HG02759 (cell line): ENCODE data around the gene CHID1.

Experiments
- ATAC-seq: cut with Tn5 transposase; IDR thresholded peaks from one replicate; pipeline ENCODE4 v1.9.1; 2021; ENCODE audit warnings: mild to moderate bottlenecking, moderate library complexity; ENCODE audit not compliant: unreplicated experiment

The CHID1 gene

GRCh38 chr11:839280-839623 lies 71.4 kb downstream of the CHID1 start:
- no peak for ATAC-seq

GRCh38 chr11:838441-839279 lies 72.0 kb downstream of the CHID1 start:
- no peak for ATAC-seq

- no peak for ATAC-seq
Measured at GRCh38 chr11:837990-838307, 72.7 kb downstream of the CHID1 start.

DNA sequence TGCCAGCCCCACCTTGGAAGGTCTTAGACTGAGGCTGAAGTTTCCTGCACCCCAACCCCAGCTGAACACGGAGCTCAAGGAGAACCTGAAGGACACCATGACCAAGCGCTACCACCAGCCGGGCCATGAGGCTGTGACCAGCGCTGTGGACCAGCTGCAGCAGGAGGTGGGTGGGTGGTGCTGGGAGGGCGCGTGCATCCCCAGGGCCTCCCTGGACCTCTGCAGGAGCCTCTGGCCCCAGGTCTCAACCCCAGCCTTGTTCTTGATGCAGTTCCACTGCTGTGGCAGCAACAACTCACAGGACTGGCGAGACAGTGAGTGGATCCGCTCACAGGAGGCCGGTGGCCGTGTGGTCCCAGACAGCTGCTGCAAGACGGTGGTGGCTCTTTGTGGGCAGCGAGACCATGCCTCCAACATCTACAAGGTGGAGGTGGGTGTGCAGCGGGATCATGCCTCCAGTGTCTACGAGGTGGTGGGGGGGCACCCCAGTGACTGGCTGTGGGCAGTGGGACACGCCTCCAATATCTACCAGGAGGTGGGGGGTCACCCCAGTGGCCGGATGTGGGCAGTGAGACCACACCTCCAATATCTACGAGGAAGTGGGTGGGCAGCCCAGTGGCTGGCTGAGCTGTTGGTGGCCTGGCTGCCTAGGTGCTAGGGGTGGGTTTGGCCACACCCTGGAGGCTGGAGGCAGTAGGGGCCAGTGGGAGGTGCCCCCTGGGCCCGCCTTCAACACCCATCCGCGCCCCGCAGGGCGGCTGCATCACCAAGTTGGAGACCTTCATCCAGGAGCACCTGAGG lies 73.2 kb downstream of the CHID1 start:
- no peak for ATAC-seq

GRCh38 chr11:836700-837099 lies 73.9 kb downstream of the CHID1 start:
- no peak for ATAC-seq

DNA sequence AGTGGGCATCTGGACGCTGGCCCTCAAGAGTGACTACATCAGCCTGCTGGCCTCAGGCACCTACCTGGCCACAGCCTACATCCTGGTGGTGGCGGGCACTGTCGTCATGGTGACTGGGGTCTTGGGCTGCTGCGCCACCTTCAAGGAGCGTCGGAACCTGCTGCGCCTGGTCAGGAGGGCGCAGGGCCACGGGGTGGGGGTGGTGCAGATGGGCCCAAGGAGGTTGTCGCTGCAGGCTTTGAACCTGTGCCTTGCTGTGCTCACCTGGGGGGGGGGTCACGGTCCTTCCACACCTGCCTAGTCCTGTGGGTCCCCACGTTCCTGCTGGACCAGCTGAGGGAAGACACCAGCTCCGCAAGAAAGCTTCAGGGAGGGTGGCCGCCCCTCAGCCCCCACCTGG lies 74.3 kb downstream of the CHID1 start:
- ATAC-seq = no peak

DNA sequence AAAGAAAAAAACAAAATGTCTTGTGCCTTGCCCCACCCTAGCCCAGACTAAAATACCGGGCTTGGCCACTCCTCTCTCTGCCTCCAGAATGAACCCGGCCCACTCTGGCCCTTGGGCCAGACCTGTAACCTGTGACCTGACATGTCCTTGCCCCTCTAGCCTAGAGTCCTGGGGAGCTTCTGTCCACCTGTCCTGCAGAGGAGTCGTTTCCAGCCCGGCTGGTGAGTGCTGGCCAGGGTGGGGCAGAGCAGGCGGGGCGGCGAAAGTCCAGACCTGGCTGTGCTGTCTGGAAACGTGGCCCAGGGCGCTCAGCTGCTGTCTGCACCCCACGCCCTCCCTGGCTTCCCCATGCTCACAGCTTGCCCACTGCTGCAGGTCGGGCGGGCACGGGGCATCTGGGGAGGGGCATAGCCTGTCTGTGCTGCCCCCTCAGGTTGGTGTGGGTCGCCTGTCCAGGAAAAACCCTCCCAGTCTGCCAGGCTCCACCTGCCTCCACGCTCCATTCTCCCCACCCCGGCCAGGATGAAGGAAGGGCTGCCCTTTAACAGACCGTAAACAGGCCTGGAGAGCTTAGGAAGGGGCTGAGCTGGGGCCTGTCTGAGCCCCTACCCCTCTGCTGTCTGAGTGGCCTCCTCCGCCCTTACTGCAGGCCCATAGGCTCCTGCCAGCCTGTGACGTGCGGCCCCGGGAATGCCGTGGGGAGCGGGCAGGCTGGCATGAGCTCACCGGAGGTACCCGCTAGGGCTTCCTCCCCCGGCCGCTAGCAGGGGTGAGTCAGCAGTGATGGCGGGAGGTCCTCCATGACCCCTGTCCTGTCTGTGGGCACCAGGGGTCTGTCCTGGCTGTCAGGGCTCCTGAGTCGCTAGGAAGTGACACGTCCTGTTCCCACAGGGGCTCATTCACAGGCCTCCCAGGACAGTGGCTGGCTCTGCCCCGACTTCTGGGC lies 76.0 kb downstream of the CHID1 start:
- ATAC-seq = no peak

- no peak for ATAC-seq
Measured at GRCh38 chr11:833849-834311, 76.7 kb downstream of the CHID1 start.

DNA sequence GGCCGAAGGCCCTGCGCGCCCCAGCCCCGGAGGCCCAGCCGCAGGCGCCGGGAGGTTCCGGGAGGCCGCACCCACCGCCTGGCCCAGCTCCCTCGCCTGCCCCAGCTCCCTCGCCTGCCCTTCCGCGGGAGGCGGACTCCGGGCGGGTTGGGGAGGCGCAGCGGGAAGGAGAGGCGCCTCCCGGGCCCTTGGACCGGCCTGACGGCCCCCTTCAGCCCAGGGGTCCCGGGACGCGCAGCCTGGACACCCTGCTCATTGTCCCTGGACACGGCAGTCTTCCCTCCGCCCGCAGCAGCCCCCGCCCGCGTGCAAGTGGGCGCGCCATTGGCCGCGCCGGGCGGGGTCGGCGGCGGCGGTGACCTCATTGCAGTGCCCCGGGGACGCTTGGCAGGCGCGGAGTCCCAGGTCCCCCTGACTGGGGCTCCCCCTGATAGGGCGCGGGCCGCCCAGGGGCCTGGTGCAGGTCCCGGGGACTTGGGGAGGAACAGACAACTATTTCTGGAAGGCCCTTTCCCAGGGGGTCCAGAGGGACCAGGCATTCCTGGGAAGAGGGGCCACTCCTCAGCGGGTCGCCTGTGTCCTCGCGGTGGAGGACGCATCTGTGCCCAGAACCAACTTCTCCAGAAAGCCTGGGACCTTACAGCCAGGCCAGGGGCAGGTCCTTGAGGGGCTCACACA lies 77.4 kb downstream of the CHID1 start:
- no peak for ATAC-seq

GRCh38 chr11:832529-833113 lies 78.0 kb downstream of the CHID1 start, which contains the start of gene CD151:
TSS of gene CD151 (plus strand) at chr11:832952. CDS start at chr11:836070, 3,118 bp downstream.
- ATAC-seq = no peak

DNA sequence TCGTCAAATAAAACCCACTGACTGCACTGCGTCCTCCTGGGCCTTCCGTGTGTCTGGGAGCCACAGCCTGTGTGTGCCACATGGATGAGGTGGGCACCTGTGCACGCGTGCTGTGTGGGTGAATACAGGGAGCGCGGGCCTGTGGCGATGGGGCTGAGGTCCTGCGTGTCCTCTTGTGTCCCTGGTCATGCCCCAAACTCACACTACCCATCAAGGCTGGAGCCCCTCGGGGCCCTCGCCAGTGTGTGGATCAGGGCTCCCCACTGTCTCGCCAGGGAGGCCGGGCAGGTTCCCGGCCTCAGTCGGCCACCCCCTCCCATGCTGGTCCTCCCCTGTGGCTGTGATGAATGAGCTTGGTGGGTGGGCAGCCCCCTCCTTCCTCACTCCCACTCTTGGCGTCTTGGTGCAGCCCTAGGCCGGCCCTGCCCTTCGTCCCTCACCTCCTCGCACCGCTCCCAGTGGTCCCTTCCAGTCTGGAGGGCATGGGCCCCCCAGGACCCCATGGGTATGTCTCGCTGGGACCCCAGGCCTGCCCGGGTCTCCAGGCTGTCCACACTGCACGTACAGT lies 78.6 kb downstream of the CHID1 start:
- no peak for ATAC-seq

GRCh38 chr11:831118-831864 lies 79.3 kb downstream of the CHID1 start:
- no peak for ATAC-seq

DNA sequence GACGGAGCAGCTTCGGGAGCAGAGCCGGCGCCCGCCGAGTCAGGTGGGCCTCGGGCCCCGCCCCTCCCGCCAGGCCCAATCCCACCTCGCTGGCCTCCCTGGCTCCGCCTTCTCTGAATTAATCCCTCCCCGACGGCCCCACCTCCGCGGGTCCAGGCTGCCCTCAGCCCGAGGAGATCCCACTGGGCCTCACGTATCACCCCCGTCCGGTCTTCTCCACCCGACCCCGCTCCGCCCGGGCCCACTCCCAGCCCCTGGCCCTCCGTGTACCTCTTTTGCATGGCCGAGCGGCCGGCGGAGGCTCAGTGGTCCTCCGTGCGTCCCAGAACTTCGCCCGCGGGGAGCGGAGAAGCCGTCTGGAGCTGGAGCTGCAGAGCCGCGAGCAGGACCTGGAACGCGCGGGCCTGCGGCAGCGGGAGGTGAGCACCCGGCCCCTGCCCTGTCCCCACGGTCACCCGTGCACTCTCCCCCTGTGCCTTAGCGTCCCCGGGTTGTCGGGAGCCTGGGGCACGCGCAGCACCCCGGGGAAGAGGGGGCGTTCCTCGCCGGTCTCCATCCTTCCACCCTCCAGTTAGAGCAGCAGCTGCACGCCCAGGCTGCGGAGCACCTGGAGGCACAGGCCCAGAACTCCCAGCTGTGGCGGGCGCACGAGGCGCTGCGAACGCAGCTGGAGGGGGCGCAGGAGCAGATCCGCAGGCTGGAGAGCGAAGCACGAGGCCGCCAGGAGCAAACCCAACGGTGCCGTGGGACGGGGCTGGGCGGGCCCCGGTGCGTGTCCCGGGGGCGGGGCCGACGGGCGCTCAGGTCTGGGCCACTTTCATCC lies 80.1 kb downstream of the CHID1 start:
- no peak for ATAC-seq

- no peak for ATAC-seq
Measured at GRCh38 chr11:829847-830294, 80.7 kb downstream of the CHID1 start.

DNA sequence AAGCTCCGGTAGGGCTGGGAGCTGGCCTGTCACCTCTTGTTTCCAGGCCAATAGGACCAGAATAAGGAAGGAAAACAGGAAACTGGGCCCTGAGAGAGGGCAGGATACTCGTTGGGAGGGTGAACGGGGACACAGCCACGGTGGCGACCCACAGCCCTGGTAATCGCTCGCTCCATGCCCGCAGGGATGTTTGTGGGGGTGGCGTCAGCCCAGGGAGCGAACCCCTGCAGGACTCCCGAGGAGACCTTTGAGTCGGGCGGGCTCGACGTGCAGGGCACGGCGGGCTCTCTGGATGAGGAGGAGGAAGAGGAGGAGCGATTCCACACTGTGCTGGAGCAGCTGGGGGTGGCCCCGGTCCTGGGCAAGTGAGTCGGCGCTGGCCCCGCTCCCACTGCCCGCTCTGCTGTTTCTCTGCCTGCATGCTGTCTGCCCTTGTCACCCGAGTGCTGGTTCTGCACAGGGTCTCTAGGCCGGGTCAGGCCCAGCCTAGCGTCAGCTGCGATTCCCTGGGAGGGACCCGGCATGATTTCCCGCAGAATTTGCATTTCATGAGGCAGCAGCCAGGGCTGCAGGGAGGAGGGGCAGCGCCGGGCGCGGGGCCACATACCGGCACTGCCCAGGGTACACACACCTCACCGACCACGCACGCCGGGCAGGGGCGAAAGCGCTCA lies 81.3 kb downstream of the CHID1 start:
- no peak for ATAC-seq

GRCh38 chr11:828506-829175 lies 82.0 kb downstream of the CHID1 start:
- no peak for ATAC-seq

GRCh38 chr11:827897-828192 lies 82.8 kb downstream of the CHID1 start, which contains the start of gene CRACR2B:
TSS of gene CRACR2B (plus strand) at chr11:827919. CDS start at chr11:828608, 689 bp downstream.
- no peak for ATAC-seq
